Fibroblast of the aortic adventitia (primary cell): ENCODE results near the gene TRAK2. TPM values are rescaled to one million over a fixed set of nuclear protein-coding genes. Genes with fewer than 3 reads are reported as not detected.

Source experiments
- DNase-seq: peaks from one replicate; pipeline ENCODE4 v3.0.0-alpha.2; 2010; ENCODE audit warnings: low read depth
- H3K4me3 ChIP-seq: 2 replicates; pipeline ENCODE4 v1.5.1; 2011; ENCODE audit warnings: low read depth, mild to moderate bottlenecking, control low read depth, low read length, moderate library complexity
- small RNA-seq: library from RNA; depleted of rRNA; stranded (forward); fragments of <200 nt; gene quantifications from one replicate; pipeline ENCODE3, GENCODE V24; 2012
- total RNA-seq: library from RNA; depleted of rRNA; stranded (reverse); fragments of >200 nt; gene quantifications from 2 replicates; pipeline ENCODE4 v1.2.3, GENCODE V29; 2012; ENCODE audit warnings: low replicate concordance
- TF ChIP-seq, protein P1 (sequence below): IDR thresholded peaks from 2 replicates; pipeline ENCODE4 v1.5.1; 2011; ENCODE audit warnings: mild to moderate bottlenecking, low read length, control low read depth, inconsistent platforms; ENCODE audit not compliant: insufficient read depth

The TRAK2 gene
- total RNA-seq, 1 donor, result 74.7 TPM

DNA sequence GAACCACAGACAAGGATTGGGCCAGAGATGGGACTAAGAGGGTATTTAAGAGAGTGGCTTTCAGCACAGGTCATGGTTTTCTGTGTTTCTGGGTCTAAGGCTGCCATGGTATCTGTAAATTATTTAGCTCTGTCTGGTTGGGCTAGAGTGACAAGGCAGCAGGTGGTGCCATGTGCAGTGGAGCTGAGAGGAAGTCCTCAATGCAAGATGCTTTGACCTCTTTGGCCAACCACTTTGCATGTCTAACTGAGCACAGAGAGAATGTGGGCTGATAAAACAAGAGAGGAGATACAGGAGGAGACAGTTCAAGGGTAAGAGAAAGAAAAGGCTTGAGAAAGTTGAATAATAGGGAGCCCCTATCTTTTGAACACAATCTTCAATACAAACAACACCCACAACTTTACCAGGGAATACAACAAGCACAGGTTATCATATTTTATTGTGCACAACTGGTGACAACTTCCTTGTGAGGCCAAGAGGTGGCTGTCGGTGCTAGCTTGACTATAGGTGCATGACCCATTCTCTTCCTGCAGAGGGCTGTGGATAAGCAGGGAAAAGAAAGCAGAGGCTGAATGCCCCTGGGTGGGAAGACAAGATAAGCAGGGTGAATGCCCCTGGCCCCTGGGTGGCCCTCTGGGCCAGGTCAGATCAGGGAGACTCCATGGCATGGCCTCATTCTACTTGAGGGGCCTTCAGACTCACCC is 106.4 kb downstream of the TRAK2 start:
- DNase-seq, result no peak
- TF ChIP-seq, protein P1, sequence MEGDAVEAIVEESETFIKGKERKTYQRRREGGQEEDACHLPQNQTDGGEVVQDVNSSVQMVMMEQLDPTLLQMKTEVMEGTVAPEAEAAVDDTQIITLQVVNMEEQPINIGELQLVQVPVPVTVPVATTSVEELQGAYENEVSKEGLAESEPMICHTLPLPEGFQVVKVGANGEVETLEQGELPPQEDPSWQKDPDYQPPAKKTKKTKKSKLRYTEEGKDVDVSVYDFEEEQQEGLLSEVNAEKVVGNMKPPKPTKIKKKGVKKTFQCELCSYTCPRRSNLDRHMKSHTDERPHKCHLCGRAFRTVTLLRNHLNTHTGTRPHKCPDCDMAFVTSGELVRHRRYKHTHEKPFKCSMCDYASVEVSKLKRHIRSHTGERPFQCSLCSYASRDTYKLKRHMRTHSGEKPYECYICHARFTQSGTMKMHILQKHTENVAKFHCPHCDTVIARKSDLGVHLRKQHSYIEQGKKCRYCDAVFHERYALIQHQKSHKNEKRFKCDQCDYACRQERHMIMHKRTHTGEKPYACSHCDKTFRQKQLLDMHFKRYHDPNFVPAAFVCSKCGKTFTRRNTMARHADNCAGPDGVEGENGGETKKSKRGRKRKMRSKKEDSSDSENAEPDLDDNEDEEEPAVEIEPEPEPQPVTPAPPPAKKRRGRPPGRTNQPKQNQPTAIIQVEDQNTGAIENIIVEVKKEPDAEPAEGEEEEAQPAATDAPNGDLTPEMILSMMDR, result no peak
- no peak overlapping the region for H3K4me3 ChIP-seq

DNA sequence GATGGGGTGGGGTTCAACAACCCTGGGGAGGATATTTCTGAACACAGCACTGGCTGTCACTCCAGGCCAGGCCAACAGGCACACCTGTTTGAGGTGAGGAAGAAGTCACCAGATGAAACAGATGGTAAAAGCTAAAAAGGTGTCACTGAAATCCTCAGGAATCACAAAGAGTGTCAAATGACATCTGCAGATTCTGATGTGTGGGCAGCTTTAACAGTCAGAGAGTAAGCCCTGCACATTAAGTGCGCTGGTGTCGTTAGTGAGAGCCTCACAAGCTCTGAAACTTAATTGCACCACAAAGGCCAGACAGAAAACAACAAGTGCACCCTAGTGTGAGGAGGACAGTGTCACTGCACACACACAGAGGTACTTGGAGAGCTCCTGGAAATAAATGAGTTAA is 107.7 kb downstream of the TRAK2 start:
- no peak overlapping the region for H3K4me3 ChIP-seq
- TF ChIP-seq, protein P1, result no peak
- DNase-seq, result no peak

- TF ChIP-seq, protein P1, result no peak
- H3K4me3 ChIP-seq, result no peak overlapping the region
- DNase-seq, result no peak
Measured at GRCh38 chr2:201342923-201343322, 108.3 kb downstream of the TRAK2 start.

- no peak overlapping the region for H3K4me3 ChIP-seq
- DNase-seq, result no peak
- TF ChIP-seq, protein P1, result no peak
Measured at GRCh38 chr2:201329409-201329808, 121.8 kb downstream of the TRAK2 start.

DNA sequence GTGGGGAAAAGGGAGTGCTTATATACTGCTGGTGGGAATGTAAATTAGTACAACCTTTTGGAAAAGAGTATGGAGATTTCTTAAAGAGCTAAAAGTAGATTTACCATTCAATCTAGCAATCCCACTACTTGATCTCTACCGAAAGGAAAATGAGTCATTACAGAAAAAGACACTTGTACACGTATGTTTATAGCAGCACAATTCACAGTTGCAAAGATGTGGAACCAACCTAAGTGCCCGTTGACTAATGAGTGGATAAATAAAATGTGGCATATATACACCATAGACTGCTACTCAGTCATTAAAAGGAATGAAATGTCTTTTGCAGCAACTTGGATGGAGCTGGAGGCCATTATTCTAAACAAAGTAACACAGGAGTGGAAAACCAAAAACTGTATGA is 123.6 kb downstream of the TRAK2 start:
- DNase-seq, result no peak
- TF ChIP-seq, protein P1, result no peak
- no peak overlapping the region for H3K4me3 ChIP-seq

Small RNA genes lying within 50 kb of the gene (small RNA-seq; reads per million reads assigned to genes)
- gene RF00019, result not detected

Other genes starting within 250 kb of the TRAK2 start
- 26.8 and 28.6 TPM in 2 replicates for gene CASP8, start 190.9 kb downstream of the TRAK2 start, total RNA-seq
- 1.2 and 3.6 TPM in 2 replicates for gene FLACC1, start 94.1 kb downstream of the TRAK2 start, total RNA-seq
- 47.6 and 57.6 TPM in 2 replicates for gene STRADB, start 282 bp upstream of the TRAK2 start, total RNA-seq
- 21.8 and 62.8 TPM in 2 replicates for gene TMEM237, start 192.0 kb upstream of the TRAK2 start, total RNA-seq
- 0.33 and 4.0 TPM in 2 replicates for gene MPP4, start 247.2 kb upstream of the TRAK2 start, total RNA-seq